Choroid plexus epithelial cell (primary cell): ENCODE measurements around the gene OSBPL6.
"Not testable (repeated sequence)": the region's sequence is repeated elsewhere in the genome, so short reads cannot be mapped to it uniquely, and the experiment has no call there.

Source experiments
- DNase-seq: peaks from one replicate; pipeline ENCODE4 v3.0.0-alpha.2; 2010; ENCODE audit warnings: low read depth
- H3K4me3 ChIP-seq: 2 replicates; pipeline ENCODE4 v1.5.1; 2011; ENCODE audit warnings: low read depth, mild to moderate bottlenecking, control low read depth, low read length, moderate library complexity
- CTCF ChIP-seq: conservative IDR thresholded peaks from 2 replicates; pipeline ENCODE4 v1.5.1; 2011; ENCODE audit warnings: low read depth, mild to moderate bottlenecking, control low read depth, inconsistent platforms, low read length, moderate library complexity

The OSBPL6 gene

GRCh38 chr2:178333851-178334250, 139.5 kb downstream of the OSBPL6 start:
- TF ChIP-seq CTCF = no peak
- no peak for DNase-seq
- H3K4me3 ChIP-seq = no peak overlapping the region

GRCh38 chr2:178335230-178335629, 140.9 kb downstream of the OSBPL6 start:
- no peak for DNase-seq
- no peak for TF ChIP-seq CTCF
- H3K4me3 ChIP-seq = no peak overlapping the region

DNA sequence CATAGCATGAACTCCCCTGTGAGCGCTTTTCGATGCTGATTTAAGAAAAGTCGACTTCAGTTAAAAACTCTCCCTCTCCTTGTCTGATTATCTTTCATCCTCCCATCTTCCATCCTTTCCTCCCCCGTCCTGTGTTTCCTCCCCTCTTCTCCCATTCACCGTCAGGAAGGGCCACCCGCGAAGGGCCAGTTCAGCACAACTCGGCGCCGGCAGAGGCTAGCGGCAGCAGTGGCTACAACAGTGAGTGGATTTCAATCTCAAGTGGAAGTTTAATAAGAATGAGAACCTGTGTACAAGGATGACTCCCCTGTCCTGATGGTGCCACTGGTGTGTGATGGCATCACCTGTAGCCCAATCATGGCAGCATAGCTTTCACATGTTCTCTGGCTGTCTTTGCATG, 149.8 kb downstream of the OSBPL6 start:
- H3K4me3 ChIP-seq = no peak overlapping the region
- no peak for TF ChIP-seq CTCF
- DNase-seq = no peak

GRCh38 chr2:178345951-178346350, 151.6 kb downstream of the OSBPL6 start:
- no peak for DNase-seq
- TF ChIP-seq CTCF = no peak
- no peak overlapping the region for H3K4me3 ChIP-seq

- no peak for TF ChIP-seq CTCF
- no peak for DNase-seq
- no peak overlapping the region for H3K4me3 ChIP-seq
Observed at GRCh38 chr2:178350051-178350450, 155.7 kb downstream of the OSBPL6 start.

GRCh38 chr2:178357704-178358103, 163.4 kb downstream of the OSBPL6 start:
- not testable (repeated sequence) for DNase-seq, H3K4me3 ChIP-seq

DNA sequence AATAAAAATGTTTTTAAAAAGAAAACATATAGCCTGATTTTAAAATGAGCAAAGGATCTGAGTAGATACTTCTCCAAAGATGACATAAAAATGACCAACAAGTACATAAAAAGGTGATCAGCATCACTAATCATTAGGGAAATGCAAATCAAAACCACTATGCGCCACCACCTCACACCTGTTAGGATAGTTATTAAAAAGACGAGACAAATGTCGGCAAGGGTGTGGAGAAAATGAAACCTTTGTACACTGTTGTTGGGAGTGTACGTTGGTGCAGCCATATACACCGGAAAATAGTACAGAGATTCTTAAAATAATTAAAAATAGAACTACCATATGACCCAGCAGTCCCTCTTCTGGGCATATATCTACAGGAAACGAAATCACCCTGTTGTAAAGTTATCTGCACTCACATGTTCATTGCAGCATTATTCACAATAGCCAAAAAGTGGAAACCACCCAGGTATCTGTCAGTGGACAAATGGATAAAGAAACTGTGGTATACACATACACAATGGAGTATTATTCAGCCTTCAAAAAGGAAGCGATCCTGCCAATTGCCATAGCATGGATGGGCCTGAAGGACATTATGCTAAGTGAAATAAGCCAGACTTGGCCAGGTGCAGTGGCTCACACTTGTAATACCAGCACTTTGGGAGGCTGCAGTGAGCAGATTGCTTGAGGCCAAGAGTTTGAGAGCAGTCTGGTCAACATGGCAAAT, 165.0 kb downstream of the OSBPL6 start:
- no peak for TF ChIP-seq CTCF
- DNase-seq = no peak
- H3K4me3 ChIP-seq = no peak overlapping the region
